ENCODE results near the gene SYNE2.
"Not testable (repeated sequence)": the region's sequence is repeated elsewhere in the genome, so short reads cannot be mapped to it uniquely, and the experiment has no call there.

Gene SYNE2

GRCh38 chr14:63852817-63853731 lies at the start of gene SYNE2:
SYNE2 (plus strand) TSS chr14:63853004; CDS start chr14:63909149, 56,145 bp downstream.
- peak; percentile 89 for DNase-seq

- DNase-seq, result not testable (repeated sequence)
These were observed 49.5 kb upstream of the SYNE2 start for GRCh38 chr14:63803221-63803791.

- not testable (repeated sequence) for DNase-seq
These were observed 46.7 kb upstream of the SYNE2 start for GRCh38 chr14:63806064-63806463.

GRCh38 chr14:63811692-63812091 lies 41.1 kb upstream of the SYNE2 start:
- not testable (repeated sequence) for DNase-seq

- no peak for DNase-seq
These were observed 19.1 kb upstream of the SYNE2 start for GRCh38 chr14:63833728-63834127.

GRCh38 chr14:63840981-63841380 lies 11.8 kb upstream of the SYNE2 start:
- DNase-seq, result no peak

- DNase-seq, result no peak
These were observed 9.0 kb upstream of the SYNE2 start for GRCh38 chr14:63843796-63844195.

- no peak for DNase-seq
These were observed 3.9 kb upstream of the SYNE2 start for GRCh38 chr14:63848890-63849289.

- DNase-seq, result no peak
These were observed 460 bp upstream of the SYNE2 start for GRCh38 chr14:63852271-63852816.

GRCh38 chr14:63853831-63854293 lies 1.1 kb downstream of the SYNE2 start:
- peak; percentile 69 for DNase-seq

GRCh38 chr14:63854330-63854729 lies 1.5 kb downstream of the SYNE2 start:
- no peak for DNase-seq

- DNase-seq, result no peak
These were observed 2.5 kb downstream of the SYNE2 start for GRCh38 chr14:63855281-63855680.

- DNase-seq, result no peak
These were observed 4.7 kb downstream of the SYNE2 start for GRCh38 chr14:63857466-63858030.

GRCh38 chr14:63860146-63860545 lies 7.3 kb downstream of the SYNE2 start:
- no peak for DNase-seq

- no peak for DNase-seq
These were observed 9.4 kb downstream of the SYNE2 start for GRCh38 chr14:63862163-63862562.

GRCh38 chr14:63863004-63863403 lies 10.2 kb downstream of the SYNE2 start:
- no peak for DNase-seq

GRCh38 chr14:63864775-63865174 lies 12.0 kb downstream of the SYNE2 start:
- DNase-seq, result not testable (repeated sequence)

GRCh38 chr14:63867933-63868921 lies 15.4 kb downstream of the SYNE2 start:
- no peak for DNase-seq

GRCh38 chr14:63869940-63870752 lies 17.3 kb downstream of the SYNE2 start:
- DNase-seq, result not testable (repeated sequence)

- not testable (repeated sequence) for DNase-seq
These were observed 17.9 kb downstream of the SYNE2 start for GRCh38 chr14:63870753-63871037.

- DNase-seq, result no peak
These were observed 21.4 kb downstream of the SYNE2 start for GRCh38 chr14:63874223-63874622.
